AG09319 (cell line): ENCODE data around the gene CTTNBP2NL.

ENCODE experiments used
- DNase-seq: peaks from one replicate; pipeline ENCODE4 v3.0.0-alpha.2; 2010; ENCODE audit warnings: low read depth; ENCODE audit errors: extremely low read depth
- CTCF ChIP-seq: IDR thresholded peaks from 2 replicates; pipeline ENCODE4 v1.5.1; 2011; ENCODE audit warnings: low read depth, mild to moderate bottlenecking, inconsistent platforms, low read length, moderate library complexity

The CTTNBP2NL gene

GRCh38 chr1:112509005-112509659 lies 113.1 kb downstream of the CTTNBP2NL start:
- TF ChIP-seq CTCF = no peak
- no peak for DNase-seq

- DNase-seq = no peak
- no peak for TF ChIP-seq CTCF
Observed at GRCh38 chr1:112509660-112510178, 113.7 kb downstream of the CTTNBP2NL start.

- no peak for TF ChIP-seq CTCF
Observed at GRCh38 chr1:112510340-112510739, 114.3 kb downstream of the CTTNBP2NL start.

More at GRCh38 chr1:112510340-112510739, 114.3 kb downstream of the CTTNBP2NL start:
- no peak for DNase-seq
